Astrocyte of the cerebellum (primary cell): ENCODE results near the gene ELAC1.
"Not testable (repeated sequence)": the region's sequence is repeated elsewhere in the genome, so short reads cannot be mapped to it uniquely, and the experiment has no call there.

Experiments used
- DNase-seq: peaks from one replicate; pipeline ENCODE4 v3.0.0-alpha.2; 2011; ENCODE audit warnings: low read depth
- H3K4me3 ChIP-seq: 2 replicates; pipeline ENCODE4 v1.5.1; 2011; ENCODE audit warnings: mild to moderate bottlenecking, low read depth, low read length, moderate library complexity
- CTCF ChIP-seq: IDR thresholded peaks from 2 replicates; pipeline ENCODE4 v1.5.1; 2012; ENCODE audit warnings: low read length, low read depth, moderate library complexity, mild to moderate bottlenecking; ENCODE audit errors: missing control alignments
- in situ Hi-C: cut with HindIII; loops from 2 replicates; pipeline ENCODE4 v1.10.0; 2017; ENCODE audit warnings: low sequenced_read_pairs

Gene ELAC1

GRCh38 chr18:50934545-50935211 lies 33.2 kb upstream of the ELAC1 start:
- no peak for DNase-seq
- H3K4me3 ChIP-seq, result no peak overlapping the region
- in situ Hi-C loops, result no loop called here
- TF ChIP-seq CTCF, result no peak

- TF ChIP-seq CTCF, result no peak
- in situ Hi-C loops, result no loop called here
- H3K4me3 ChIP-seq, result no peak overlapping the region
- DNase-seq, result no peak
Observed at GRCh38 chr18:50935493-50936191, 32.2 kb upstream of the ELAC1 start.

GRCh38 chr18:50937183-50937582 lies 30.7 kb upstream of the ELAC1 start:
- no peak for TF ChIP-seq CTCF
- in situ Hi-C loops, result no loop called here
- no peak overlapping the region for H3K4me3 ChIP-seq
- DNase-seq, result no peak

GRCh38 chr18:50938912-50939311 lies 28.9 kb upstream of the ELAC1 start:
- DNase-seq, result no peak
- no peak overlapping the region for H3K4me3 ChIP-seq
- in situ Hi-C loops, result no loop called here
- no peak for TF ChIP-seq CTCF

- no peak for TF ChIP-seq CTCF
- DNase-seq, result no peak
- in situ Hi-C loops, result no loop called here
- no peak overlapping the region for H3K4me3 ChIP-seq
Observed at GRCh38 chr18:50944245-50944932, 23.5 kb upstream of the ELAC1 start.

GRCh38 chr18:50945918-50946317 lies 21.9 kb upstream of the ELAC1 start:
- DNase-seq, result not testable (repeated sequence)

GRCh38 chr18:50947899-50948298 lies 19.9 kb upstream of the ELAC1 start:
- in situ Hi-C loops, result no loop called here
- TF ChIP-seq CTCF, result no peak
- H3K4me3 ChIP-seq, result no peak overlapping the region
- DNase-seq, result no peak

More at GRCh38 chr18:50945918-50946317, 21.9 kb upstream of the ELAC1 start:
- in situ Hi-C loops, H3K4me3 ChIP-seq: not testable (repeated sequence)
